Measurements from ENCODE around the gene ADAMTSL5.

DNA sequence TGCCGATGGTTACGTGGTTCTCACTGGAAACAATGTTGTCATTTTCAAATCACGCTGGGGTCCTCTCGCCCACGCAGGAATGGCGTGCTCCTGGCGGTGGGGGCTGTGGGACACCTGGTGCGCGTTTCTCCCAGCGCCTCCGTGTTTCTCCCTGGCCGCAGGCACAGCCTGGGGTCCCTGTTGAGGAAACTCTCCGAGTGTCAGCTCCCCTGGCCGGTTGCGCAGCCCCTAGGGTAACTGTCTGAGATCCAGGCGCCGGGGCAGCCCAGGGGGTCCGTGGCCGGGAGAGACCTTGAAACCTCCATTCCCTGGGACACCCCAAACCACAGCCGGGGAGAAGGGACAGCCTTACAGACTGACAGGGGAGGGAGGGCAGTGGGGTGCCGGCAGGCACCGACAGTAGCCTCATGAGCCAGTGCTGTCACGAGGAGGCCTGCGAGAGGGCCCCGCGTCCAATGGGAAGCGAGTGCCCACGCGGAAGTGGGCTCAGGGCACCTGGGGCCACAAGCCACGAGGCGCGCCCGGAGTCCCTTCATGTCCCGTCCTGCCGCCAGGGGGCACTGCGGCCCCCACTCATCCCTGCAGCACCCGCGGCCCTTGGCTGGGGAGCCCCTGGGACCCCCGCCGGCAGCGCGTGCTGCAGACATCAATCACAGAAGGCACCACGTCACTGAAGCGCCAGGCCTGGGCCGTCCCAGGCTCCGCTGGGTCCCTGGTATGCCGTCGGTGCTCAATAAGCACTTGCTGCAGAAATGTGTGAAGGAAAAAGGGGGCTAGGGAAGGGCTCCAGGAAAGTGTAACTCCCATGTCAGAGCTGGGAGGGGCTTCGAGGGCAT is 9.5 kb downstream of the ADAMTSL5 start:
- TF ChIP-seq POLR2A (IDR thresholded peaks at IDR 0.05; ENCODE audit: low read depth, low read length) = no peak
- TF ChIP-seq TAF1 (IDR thresholded peaks at IDR 0.05; ENCODE audit: borderline replicate concordance, low read depth, low read length) = no peak
